GM19239 (cell line): ENCODE results near the gene MYRF.
A peak's percentile ranks its signal among the peaks of the same experiment; 100 is the strongest.

ENCODE experiments used
- DNase-seq: peaks from one replicate; pipeline ENCODE4 v3.0.0; 2011; ENCODE audit warnings: low spot score; ENCODE audit not compliant: insufficient read length
- FAIRE-seq: peaks from 2 replicates; lab custom pipeline; 2011; peaks lifted over from hg19 to GRCh38; lab: Jason Lieb, UNC

Gene MYRF

DNA sequence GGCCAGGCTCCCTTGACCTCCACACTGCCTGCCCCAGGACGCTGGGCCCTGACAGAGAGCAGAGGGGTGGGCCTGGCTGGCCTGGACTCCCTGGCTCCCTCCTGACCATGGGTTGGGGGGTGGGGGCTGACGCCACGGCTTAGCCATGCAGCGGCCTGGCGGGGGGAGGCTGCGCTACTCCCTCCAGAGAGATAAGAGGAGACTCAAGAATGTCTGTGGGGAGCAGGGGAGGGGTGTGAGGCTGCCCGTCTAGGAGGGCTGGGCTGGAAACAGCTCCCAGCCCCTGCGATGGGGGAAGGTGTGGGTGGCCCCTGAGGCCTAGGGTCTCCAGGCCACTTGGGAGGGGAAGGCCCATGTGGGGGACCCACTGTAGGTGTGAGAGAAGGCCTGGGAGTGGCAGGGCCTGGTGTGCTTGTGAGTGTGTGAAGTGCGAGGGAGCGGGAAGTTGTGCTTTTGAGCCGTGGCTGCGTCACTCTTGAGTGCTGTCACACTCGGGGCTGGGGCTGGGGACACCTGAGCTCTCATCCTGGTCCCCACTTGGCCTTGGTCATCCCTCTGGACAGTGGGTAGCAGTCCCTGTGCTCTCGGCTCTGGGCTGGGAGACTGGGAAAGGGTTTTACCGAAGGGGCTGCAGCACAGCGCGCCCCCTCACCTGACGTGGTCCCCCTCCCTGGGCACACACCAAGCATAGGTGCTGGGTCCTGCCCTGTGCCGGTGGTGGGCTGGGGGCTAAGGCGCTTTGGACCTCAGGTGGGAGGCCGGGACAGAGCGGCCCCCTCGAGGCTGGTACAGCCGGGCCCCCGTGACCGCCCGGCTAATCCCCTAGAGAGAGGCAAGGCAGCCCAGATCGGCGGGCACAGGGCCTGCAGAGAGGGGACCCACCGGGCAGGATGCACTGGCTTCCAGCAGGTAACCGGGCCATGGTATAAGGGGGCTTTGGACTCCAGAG, 2.4 kb downstream of the MYRF start:
- DNase-seq: no peak

DNA sequence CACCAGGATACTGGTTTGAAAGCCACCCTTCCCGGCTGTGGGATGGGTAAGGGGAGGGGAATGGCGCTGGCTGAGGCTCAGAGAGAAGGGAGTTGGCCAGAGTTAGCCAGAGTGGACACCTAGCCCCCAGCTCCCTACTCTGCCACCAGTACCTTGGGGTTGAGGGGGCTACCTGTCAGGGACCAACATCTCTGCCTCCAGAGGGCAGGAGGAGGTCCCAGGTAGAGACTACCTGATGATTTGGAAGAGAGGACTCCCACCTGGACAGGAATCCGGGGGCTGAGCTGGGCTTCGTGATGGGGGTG, 3.7 kb downstream of the MYRF start:
- FAIRE-seq (no peak), DNase-seq (no peak)

More for the DNA sequence above, 2.4 kb downstream of the MYRF start:
- no peak for FAIRE-seq

GRCh38 chr11:61756452-61757212, 4.2 kb downstream of the MYRF start:
- FAIRE-seq (peak; percentile 92), DNase-seq (peak; percentile 86)

GRCh38 chr11:61757213-61757862, 4.9 kb downstream of the MYRF start:
- FAIRE-seq (no peak), DNase-seq (no peak)

DNA sequence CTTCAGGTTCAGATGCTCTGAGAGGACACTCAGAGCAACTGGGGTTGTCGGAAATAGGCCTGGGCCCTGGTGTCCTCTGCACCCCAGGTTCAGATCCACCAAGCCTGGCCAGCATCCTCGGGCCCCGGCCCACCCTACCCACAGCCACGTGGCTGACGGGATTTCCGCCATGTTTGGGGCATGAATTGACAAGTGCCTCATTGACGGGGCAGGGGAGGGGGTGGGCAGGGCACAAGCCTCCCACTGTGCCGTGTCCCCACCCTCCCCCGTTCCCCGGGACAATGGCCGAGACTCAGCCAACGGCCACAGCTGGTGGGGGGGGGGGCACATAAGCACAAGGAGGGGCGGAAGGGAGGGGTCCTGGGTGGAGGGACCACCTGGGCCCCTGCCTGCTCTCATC, 8.5 kb downstream of the MYRF start:
- FAIRE-seq (no peak), DNase-seq (no peak)

GRCh38 chr11:61761440-61762222, 9.2 kb downstream of the MYRF start:
- no peak for FAIRE-seq

DNA sequence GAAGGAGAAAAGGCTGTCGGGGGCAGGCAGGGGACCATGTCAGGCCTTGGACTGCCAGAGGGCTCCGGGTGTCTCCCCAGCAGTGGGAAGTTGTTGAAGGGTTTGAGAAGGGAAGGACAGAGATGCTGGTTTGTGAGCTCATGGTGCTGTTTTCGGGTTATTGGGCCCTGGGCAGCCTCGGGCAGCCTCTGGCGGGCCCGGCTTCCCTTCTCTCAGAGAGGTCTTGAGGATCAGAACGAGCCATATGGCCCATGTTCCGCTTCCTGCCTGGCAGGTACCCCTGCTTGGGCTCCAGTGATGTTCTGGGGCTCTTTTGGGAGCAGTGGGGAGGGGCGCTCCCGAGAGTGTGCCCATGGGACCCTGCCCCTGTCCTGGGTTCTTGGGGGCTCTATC, 9.8 kb downstream of the MYRF start:
- DNase-seq: no peak
- no peak for FAIRE-seq

More at GRCh38 chr11:61761440-61762222, 9.2 kb downstream of the MYRF start:
- DNase-seq: no peak

DNA sequence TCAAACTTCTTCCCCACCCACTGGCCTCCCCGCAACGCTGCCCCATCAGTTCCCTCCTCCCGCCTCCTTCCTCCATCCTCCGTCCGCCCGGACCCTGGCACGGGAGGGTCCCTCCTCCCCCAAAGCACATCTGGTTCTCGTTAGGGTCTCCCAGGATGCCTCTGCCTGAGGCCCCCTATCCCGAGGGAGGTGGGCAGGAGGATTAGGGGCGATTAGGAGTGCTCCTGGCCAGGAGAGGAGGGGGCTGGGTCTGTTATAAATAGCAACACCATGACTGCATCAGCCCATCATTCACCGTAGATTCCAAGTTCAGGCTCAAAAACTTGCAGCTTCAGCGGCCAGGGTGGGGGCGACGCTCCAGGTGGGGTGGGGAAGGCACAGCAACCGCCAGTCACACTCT, 10.4 kb downstream of the MYRF start:
- DNase-seq (no peak), FAIRE-seq (no peak)

DNA sequence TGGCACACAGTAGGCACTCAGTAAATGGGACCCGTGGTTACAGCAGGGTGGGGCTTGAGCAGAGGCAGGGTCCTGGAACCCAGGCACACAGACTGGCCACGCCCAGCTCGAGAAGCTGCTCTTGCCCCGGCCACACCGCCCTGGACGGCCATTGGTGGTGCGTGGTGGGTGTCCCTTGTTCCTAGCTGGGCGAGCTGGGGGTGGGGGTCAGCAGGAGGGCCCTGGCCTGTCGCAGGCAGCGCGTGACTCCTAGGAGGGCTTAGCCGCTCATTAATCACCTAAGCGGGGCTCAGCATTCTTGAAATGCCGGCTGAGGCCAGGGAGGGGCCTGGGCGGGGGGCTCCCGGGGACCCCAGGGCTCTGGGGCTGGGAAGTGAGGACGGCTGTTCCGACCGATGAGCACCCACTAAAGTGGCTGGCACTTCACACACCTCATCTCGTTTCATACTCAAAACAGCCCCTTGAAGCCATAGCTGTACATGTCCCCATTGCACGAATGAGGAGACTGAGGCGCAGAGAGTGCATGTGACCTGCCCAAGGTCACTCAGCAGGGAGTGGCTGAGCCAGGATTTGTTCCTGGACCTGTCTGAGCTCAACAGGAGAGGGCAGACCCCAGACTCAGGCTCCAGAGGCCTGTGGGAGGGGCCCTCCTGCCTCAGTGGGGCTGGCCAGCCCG, 11.6 kb downstream of the MYRF start:
- FAIRE-seq (no peak), DNase-seq (no peak)

DNA sequence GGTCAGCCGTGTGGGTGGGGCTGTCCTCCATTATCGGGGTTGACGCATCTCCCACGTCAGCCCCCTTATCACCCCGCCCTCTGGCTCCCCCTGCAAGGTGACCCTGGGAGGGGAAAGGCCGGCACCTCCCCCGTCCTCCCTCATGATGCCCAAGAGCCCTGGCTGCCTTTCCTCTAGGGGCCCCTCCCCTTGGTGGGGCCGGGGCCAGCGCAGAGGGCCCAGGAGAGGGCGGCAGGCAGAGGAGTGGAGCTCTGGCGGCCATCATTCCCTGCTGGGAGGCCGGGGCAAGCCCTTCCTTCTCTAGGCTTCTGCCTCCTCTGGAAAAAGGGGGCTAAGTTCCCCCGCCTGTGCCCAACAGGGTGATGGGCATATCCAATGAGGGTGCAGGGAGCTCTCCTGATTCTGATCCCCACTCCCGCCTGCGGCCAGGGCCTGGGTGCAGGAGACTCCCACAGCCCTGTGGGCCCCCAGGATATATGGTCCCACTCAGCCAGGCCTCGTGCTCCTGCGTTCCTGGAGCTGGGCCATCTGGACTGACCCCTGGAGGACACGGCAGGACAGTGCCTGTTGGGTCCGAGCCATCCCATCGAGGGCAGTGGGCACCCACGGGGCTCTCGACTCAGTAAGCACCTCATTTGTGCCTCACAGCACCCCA, 12.3 kb downstream of the MYRF start:
- DNase-seq: no peak
- no peak for FAIRE-seq

GRCh38 chr11:61765550-61766253, 13.3 kb downstream of the MYRF start:
- FAIRE-seq (no peak), DNase-seq (no peak)

DNA sequence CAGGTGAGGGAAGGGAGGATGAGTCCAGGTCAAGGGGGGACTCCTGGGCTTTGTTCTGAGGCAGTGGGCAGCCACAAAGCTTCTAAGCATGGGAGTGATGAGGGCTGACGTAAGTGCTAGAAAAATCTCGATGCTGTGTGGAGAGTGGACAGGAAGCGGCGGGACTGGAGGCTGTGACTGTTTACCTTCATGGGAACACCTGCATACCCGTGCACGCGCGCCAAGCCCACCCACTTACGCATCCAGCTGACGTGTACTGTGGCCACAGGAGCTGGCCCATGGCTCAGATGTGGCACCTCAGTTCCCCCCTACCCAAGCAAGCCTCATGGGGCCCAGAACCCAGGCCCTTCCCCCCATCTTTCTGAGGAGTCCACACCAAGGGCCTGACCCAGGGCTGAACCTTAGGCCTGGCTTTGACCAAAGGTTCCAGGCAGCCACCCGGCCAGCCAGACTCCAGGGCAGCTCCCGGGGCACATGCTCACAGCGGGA, 14.0 kb downstream of the MYRF start:
- no peak for FAIRE-seq
- DNase-seq: no peak

DNA sequence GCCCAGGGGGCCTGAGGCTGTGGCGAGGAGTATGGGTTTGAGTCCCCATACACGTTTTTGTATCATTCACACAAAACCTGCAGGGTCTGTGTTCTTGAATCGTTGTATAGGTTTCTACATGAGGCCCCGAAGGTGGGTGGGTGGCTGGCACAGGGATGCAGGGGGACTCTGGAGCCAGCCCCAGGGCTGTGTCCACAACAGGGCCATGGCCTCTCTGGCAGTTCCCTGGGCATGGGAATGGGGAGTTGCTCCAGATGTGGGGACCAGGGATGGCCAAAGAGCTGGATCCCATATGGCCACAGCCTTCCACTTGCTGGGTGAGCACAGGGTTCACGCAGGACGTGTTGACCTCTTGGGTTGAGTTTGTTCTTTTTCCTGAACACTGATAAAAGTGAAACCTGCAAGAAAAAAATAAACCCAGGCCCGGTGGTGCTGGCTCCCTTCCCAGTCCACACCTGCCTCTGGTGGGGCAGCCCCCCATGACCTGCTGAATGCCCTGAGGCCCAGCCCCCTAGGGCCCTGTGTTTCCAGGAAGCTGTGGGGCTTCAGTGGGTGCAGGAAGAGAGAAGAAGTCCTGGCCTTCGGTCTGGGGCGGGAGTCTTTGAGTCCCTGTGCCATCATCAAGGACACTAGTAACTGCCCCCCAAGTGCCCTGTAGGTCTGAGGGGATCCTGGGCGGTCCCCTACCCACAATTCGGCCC, 16.1 kb downstream of the MYRF start:
- DNase-seq (no peak), FAIRE-seq (no peak)

- no peak for FAIRE-seq
- no peak for DNase-seq
These were observed 16.9 kb downstream of the MYRF start for GRCh38 chr11:61769169-61769920.

- DNase-seq (no peak), FAIRE-seq (no peak)
These were observed 17.7 kb downstream of the MYRF start for GRCh38 chr11:61769946-61770683.

DNA sequence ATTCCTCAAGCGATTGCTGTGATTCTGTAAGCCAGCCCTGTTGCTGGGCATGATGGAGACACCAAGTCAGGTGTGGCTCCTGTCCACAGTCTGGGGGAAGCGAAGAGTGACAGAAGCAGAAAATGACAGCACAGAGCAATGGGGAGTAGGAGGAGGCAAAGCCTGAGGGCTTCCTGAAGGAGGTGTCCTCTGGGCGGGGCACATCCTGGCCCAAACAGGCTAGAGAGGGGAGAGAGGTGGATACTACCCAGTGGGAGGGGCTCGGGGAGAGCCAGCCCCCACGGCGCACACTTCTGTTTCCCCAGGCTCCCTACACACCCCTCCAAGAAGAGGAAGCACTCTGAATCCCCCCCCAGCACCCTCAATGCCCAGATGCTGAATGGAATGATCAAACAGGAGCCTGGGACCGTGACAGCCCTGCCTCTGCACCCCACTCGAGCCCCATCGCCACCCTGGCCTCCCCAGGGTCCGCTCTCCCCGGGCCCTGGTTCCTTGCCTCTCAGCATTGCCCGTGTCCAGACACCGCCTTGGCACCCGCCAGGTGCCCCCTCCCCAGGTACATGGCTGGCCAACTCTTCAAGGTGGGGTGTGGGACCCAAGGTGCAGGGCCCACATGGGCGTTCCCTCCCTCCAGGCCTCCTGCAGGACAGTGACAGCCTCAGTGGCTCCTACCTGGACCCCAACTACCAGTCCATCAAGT, 18.9 kb downstream of the MYRF start:
- FAIRE-seq (no peak), DNase-seq (no peak)
